ENCODE results near the gene ATP5ME. TPM values are rescaled to one million over a fixed set of nuclear protein-coding genes. Genes with fewer than 3 reads are reported as not detected.

ATP5ME gene
- total and polyA plus RNA-seq, 2 of the 13 experiments (the other 11 are each of a cell fraction or from before 2014, with no cell fraction given): 305 to 753 TPM

DNA sequence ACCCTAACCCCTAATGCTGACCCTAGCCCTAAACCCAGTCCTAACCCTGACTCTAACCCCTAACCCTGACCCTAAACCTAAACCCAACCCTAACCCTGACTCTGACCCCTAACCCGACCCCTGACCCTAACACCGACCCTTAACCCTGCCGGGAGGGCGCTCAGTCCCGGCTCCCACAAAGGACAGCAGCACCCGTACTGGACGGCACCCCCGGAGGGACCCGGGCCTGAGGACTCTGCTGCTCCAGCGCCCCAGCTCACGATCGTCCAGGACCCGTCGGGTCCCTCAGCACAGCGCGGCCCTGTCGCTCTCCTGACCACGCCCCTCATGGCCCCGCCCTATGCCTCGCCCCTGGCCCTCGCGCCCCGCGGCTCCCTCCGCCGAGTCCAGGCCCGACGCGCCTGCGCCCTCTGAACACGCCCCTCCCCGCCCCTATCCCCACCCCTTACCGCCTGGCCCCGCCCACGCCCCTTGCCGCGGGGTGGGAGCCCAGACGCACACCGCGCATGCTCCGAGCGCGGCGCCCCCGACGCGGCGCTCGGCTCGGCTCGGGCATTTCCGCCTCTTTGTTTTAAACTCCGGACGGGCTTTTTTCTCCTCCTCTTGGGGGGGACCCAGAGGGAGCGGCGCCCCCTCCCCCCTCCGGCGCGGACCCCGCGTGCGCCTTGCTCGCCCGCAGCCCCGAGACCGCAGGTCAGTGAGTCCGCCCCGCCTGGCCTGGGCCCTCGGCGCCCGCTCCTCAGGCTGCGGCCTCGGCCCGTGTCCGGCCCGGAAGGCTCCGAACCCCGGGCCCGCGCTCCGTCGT is 31.4 kb upstream of the ATP5ME start, which contains the start of gene PCGF3 (continued):
- TF ChIP-seq, protein P1, sequence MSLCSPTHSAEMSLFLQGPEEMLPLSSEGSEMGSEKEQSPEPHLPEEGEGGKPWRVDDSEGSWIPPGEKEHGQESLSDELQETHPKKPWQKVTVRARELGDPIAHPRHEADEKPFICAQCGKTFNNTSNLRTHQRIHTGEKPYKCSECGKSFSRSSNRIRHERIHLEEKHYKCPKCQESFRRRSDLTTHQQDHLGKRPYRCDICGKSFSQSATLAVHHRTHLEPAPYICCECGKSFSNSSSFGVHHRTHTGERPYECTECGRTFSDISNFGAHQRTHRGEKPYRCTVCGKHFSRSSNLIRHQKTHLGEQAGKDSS (CRISPR knock-in tag; IDR thresholded peaks at IDR 0.05; ENCODE audit: borderline replicate concordance, low read depth): no peak; the same call in 1 of the 2 replicates
- TF ChIP-seq, protein P2, sequence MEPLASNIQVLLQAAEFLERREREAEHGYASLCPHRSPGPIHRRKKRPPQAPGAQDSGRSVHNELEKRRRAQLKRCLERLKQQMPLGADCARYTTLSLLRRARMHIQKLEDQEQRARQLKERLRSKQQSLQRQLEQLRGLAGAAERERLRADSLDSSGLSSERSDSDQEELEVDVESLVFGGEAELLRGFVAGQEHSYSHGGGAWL (CRISPR knock-in tag; IDR thresholded peaks at IDR 0.05): no peak
- no peak for TF ChIP-seq ZNF180 (CRISPR knock-in tag; IDR thresholded peaks at IDR 0.05; ENCODE audit: borderline replicate concordance, low read depth)
- no peak for TF ChIP-seq ZNF143 (CRISPR knock-in tag; IDR thresholded peaks at IDR 0.05)
- TF ChIP-seq ZNF34 (CRISPR knock-in tag; IDR thresholded peaks at IDR 0.05; ENCODE audit: borderline replicate concordance): no peak
- TF ChIP-seq, protein P3, sequence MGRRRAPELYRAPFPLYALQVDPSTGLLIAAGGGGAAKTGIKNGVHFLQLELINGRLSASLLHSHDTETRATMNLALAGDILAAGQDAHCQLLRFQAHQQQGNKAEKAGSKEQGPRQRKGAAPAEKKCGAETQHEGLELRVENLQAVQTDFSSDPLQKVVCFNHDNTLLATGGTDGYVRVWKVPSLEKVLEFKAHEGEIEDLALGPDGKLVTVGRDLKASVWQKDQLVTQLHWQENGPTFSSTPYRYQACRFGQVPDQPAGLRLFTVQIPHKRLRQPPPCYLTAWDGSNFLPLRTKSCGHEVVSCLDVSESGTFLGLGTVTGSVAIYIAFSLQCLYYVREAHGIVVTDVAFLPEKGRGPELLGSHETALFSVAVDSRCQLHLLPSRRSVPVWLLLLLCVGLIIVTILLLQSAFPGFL (CRISPR knock-in tag; IDR thresholded peaks at IDR 0.05): no peak
- TF ChIP-seq, protein P4, sequence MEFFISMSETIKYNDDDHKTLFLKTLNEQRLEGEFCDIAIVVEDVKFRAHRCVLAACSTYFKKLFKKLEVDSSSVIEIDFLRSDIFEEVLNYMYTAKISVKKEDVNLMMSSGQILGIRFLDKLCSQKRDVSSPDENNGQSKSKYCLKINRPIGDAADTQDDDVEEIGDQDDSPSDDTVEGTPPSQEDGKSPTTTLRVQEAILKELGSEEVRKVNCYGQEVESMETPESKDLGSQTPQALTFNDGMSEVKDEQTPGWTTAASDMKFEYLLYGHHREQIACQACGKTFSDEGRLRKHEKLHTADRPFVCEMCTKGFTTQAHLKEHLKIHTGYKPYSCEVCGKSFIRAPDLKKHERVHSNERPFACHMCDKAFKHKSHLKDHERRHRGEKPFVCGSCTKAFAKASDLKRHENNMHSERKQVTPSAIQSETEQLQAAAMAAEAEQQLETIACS (CRISPR knock-in tag; IDR thresholded peaks at IDR 0.05): no peak
- TF ChIP-seq TBP (CRISPR knock-in tag; IDR thresholded peaks at IDR 0.05): no peak
- no peak for TF ChIP-seq SP140L (CRISPR knock-in tag; IDR thresholded peaks at IDR 0.05; ENCODE audit: borderline replicate concordance)
- TF ChIP-seq SMAD1 (CRISPR knock-in tag; IDR thresholded peaks at IDR 0.05; ENCODE audit: borderline replicate concordance, low read depth): no peak
- TF ChIP-seq ZNF30 (CRISPR knock-in tag; IDR thresholded peaks at IDR 0.05): no peak
- TF ChIP-seq GABPB1 (CRISPR knock-in tag; IDR thresholded peaks at IDR 0.05): peak; percentile 57; the same call in 1 of the 2 replicates
- TF ChIP-seq YEATS4 (CRISPR knock-in tag; IDR thresholded peaks at IDR 0.05; ENCODE audit: borderline replicate concordance): peak; percentile 50; the same call in 1 of the 2 replicates
- TF ChIP-seq NFKB2 (CRISPR knock-in tag; IDR thresholded peaks at IDR 0.05; ENCODE audit: borderline replicate concordance): no peak
- TF ChIP-seq KLF6 (CRISPR knock-in tag; IDR thresholded peaks at IDR 0.05): no peak
- no peak; the same call in 1 of the 2 replicates for TF ChIP-seq REXO4 (CRISPR knock-in tag; IDR thresholded peaks at IDR 0.05; ENCODE audit: borderline replicate concordance)
- TF ChIP-seq, protein P5, sequence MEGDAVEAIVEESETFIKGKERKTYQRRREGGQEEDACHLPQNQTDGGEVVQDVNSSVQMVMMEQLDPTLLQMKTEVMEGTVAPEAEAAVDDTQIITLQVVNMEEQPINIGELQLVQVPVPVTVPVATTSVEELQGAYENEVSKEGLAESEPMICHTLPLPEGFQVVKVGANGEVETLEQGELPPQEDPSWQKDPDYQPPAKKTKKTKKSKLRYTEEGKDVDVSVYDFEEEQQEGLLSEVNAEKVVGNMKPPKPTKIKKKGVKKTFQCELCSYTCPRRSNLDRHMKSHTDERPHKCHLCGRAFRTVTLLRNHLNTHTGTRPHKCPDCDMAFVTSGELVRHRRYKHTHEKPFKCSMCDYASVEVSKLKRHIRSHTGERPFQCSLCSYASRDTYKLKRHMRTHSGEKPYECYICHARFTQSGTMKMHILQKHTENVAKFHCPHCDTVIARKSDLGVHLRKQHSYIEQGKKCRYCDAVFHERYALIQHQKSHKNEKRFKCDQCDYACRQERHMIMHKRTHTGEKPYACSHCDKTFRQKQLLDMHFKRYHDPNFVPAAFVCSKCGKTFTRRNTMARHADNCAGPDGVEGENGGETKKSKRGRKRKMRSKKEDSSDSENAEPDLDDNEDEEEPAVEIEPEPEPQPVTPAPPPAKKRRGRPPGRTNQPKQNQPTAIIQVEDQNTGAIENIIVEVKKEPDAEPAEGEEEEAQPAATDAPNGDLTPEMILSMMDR (CRISPR knock-in tag; IDR thresholded peaks at IDR 0.05): peak; percentile 7; the same call in 1 of the 2 replicates
- TF ChIP-seq, protein P6, sequence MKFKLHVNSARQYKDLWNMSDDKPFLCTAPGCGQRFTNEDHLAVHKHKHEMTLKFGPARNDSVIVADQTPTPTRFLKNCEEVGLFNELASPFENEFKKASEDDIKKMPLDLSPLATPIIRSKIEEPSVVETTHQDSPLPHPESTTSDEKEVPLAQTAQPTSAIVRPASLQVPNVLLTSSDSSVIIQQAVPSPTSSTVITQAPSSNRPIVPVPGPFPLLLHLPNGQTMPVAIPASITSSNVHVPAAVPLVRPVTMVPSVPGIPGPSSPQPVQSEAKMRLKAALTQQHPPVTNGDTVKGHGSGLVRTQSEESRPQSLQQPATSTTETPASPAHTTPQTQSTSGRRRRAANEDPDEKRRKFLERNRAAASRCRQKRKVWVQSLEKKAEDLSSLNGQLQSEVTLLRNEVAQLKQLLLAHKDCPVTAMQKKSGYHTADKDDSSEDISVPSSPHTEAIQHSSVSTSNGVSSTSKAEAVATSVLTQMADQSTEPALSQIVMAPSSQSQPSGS (CRISPR knock-in tag; IDR thresholded peaks at IDR 0.05): no peak
- 0 out of 2 replicates have a peak, but pooled peaks have one; percentile 53 for TF ChIP-seq PCBP1 (IDR thresholded peaks at IDR 0.05; ENCODE audit: borderline replicate concordance, low read depth, low read length)
- no peak for TF ChIP-seq NFE2L1 (CRISPR knock-in tag; IDR thresholded peaks at IDR 0.05; ENCODE audit: borderline replicate concordance)
- no peak for TF ChIP-seq TAF1 (CRISPR knock-in tag; IDR thresholded peaks at IDR 0.05)
- no peak for TF ChIP-seq ZNF879 (CRISPR knock-in tag; IDR thresholded peaks at IDR 0.05)
- no peak for TF ChIP-seq ZBTB1 (CRISPR knock-in tag; IDR thresholded peaks at IDR 0.05; ENCODE audit: borderline replicate concordance)

Data from HepG2 (cell line).